Measurements from ENCODE around the gene CDK17.
"Not testable (repeated sequence)": the region's sequence is repeated elsewhere in the genome, so short reads cannot be mapped to it uniquely, and the experiment has no call there.

CDK17 gene

GRCh38 chr12:96416033-96416799 is 16.0 kb upstream of the CDK17 start:
- peak; percentile 96 for DNase-seq

- DNase-seq: no peak
These were observed 14.4 kb upstream of the CDK17 start for GRCh38 chr12:96414637-96415036.

- no peak for DNase-seq
These were observed 12.2 kb upstream of the CDK17 start for GRCh38 chr12:96412431-96412830.

- no peak for DNase-seq
These were observed 9.5 kb upstream of the CDK17 start for GRCh38 chr12:96409731-96410130.

GRCh38 chr12:96408993-96409392 is 8.8 kb upstream of the CDK17 start:
- no peak for DNase-seq

GRCh38 chr12:96407429-96408097 is 7.3 kb upstream of the CDK17 start:
- not testable (repeated sequence) for DNase-seq

GRCh38 chr12:96404696-96405095 is 4.5 kb upstream of the CDK17 start:
- peak; percentile 22 for DNase-seq

- no peak for DNase-seq
These were observed 3.6 kb upstream of the CDK17 start for GRCh38 chr12:96403870-96404269.

- not testable (repeated sequence) for DNase-seq
These were observed 2.3 kb upstream of the CDK17 start for GRCh38 chr12:96402522-96402921.

GRCh38 chr12:96402061-96402460 is 1.8 kb upstream of the CDK17 start:
- DNase-seq: no peak

- peak; percentile 73 for DNase-seq
These were observed 1.0 kb upstream of the CDK17 start for GRCh38 chr12:96401076-96401871.

- DNase-seq: peak; percentile 19
These were observed 414 bp upstream of the CDK17 start for GRCh38 chr12:96400631-96401075.

- peak; percentile 35 for DNase-seq
These were observed 920 bp downstream of the CDK17 start for GRCh38 chr12:96399120-96399918.

- no peak for DNase-seq
These were observed 1.7 kb downstream of the CDK17 start for GRCh38 chr12:96398424-96399119.

GRCh38 chr12:96397756-96398423 is 2.3 kb downstream of the CDK17 start:
- peak; percentile 53 for DNase-seq

- no peak for DNase-seq
These were observed 3.3 kb downstream of the CDK17 start for GRCh38 chr12:96396914-96397313.

GRCh38 chr12:96396209-96396608 is 4.0 kb downstream of the CDK17 start:
- DNase-seq: no peak

- DNase-seq: no peak
These were observed 5.0 kb downstream of the CDK17 start for GRCh38 chr12:96395236-96395635.

GRCh38 chr12:96393229-96393628 is 7.0 kb downstream of the CDK17 start:
- not testable (repeated sequence) for DNase-seq

GRCh38 chr12:96392397-96392796 is 7.8 kb downstream of the CDK17 start:
- DNase-seq: no peak

GRCh38 chr12:96387981-96388380 is 12.3 kb downstream of the CDK17 start:
- DNase-seq: no peak

Data from fibroblast of upper back skin (primary cell).